Mesenchymal stem cell (in vitro differentiated cells and primary cell): ENCODE measurements around the gene TOP3A.

Source experiments
- DNase-seq: peaks from one replicate; pipeline ENCODE4 v3.0.0-alpha.2; 2013
- H2AFZ ChIP-seq: one replicate; pipeline ENCODE4 v1.6.1; 2013; ENCODE audit warnings: low read depth, mild to moderate bottlenecking, control low read depth, inconsistent platforms, low read length, moderate library complexity
- H2AK5ac ChIP-seq: 2 replicates; pipeline ENCODE4 v1.6.1; 2013; ENCODE audit warnings: low read length, moderate library complexity, mild to moderate bottlenecking, inconsistent platforms; ENCODE audit not compliant: severe bottlenecking
- H2BK120ac ChIP-seq: one replicate; pipeline ENCODE4 v1.6.1; 2013; ENCODE audit warnings: low read depth, mild to moderate bottlenecking, inconsistent platforms, low read length, moderate library complexity
- H2BK12ac ChIP-seq, 2 experiments: one replicate each; pipeline ENCODE4 v1.6.1; 2013; ENCODE audit warnings: inconsistent platforms in 2 of 2, low read length in 2 of 2, mild to moderate bottlenecking in 2 of 2, moderate library complexity in 2 of 2, control low read depth in 1 of 2
- H2BK15ac ChIP-seq: one replicate; pipeline ENCODE4 v1.6.1; 2013; ENCODE audit warnings: mild to moderate bottlenecking, low read depth, inconsistent platforms; ENCODE audit not compliant: poor library complexity, severe bottlenecking
- H2BK5ac ChIP-seq: 2 replicates; pipeline ENCODE4 v1.6.1; 2013; ENCODE audit warnings: low read depth, mild to moderate bottlenecking, low read length, control low read depth, inconsistent platforms; ENCODE audit not compliant: poor library complexity, severe bottlenecking
- H3K14ac ChIP-seq, 2 experiments: one replicate each; pipeline ENCODE4 v1.6.1; 2013; ENCODE audit warnings: inconsistent platforms in 2 of 2, low read length in 2 of 2, control low read depth in 1 of 2, mild to moderate bottlenecking in 1 of 2, moderate library complexity in 1 of 2
- H3K18ac ChIP-seq, 2 experiments: one replicate each; pipeline ENCODE4 v1.6.1; 2013; ENCODE audit warnings: inconsistent platforms in 2 of 2, low read length in 2 of 2, control low read depth in 1 of 2, low read depth in 1 of 2, mild to moderate bottlenecking in 1 of 2
- H3K23ac ChIP-seq, 2 experiments: one replicate each; pipeline ENCODE4 v1.6.1; 2013; ENCODE audit warnings: inconsistent platforms in 2 of 2, low read length in 2 of 2, mild to moderate bottlenecking in 2 of 2, moderate library complexity in 2 of 2, control low read depth in 1 of 2
- H3K27ac ChIP-seq: 2 replicates; pipeline ENCODE4 v1.5.1; 2013; ENCODE audit warnings: mild to moderate bottlenecking, moderate library complexity, low read length, control low read depth, inconsistent platforms; ENCODE audit not compliant: poor library complexity, severe bottlenecking
- H3K27me3 ChIP-seq, 2 experiments: 2 replicates each; pipeline versions ENCODE4 v1.6.1 to v1.7.0; 2013; ENCODE audit warnings: low read length in 2 of 2, mild to moderate bottlenecking in 2 of 2, moderate library complexity in 2 of 2, control low read depth in 1 of 2, inconsistent platforms in 1 of 2; ENCODE audit not compliant: control insufficient read depth in 1 of 2, insufficient read depth in 1 of 2
- H3K36me3 ChIP-seq, 2 experiments: 2 replicates each; pipeline versions ENCODE4 v1.6.1 to v1.7.0; 2013; ENCODE audit warnings: low read length in 2 of 2, control low read depth in 1 of 2, inconsistent platforms in 1 of 2, low read depth in 1 of 2, mild to moderate bottlenecking in 1 of 2; ENCODE audit not compliant: insufficient read depth in 2 of 2, control insufficient read depth in 1 of 2
- H3K4ac ChIP-seq, 2 experiments: one replicate each; pipeline ENCODE4 v1.6.1; 2013; ENCODE audit warnings: inconsistent platforms in 2 of 2, low read length in 2 of 2, mild to moderate bottlenecking in 2 of 2, moderate library complexity in 2 of 2, control low read depth in 1 of 2, low read depth in 1 of 2
- H3K4me1 ChIP-seq: 2 replicates; pipeline ENCODE4 v1.6.1; 2013; ENCODE audit warnings: low read depth, low read length, control low read depth; ENCODE audit not compliant: control insufficient read depth, insufficient read depth
- H3K4me2 ChIP-seq: 2 replicates; pipeline ENCODE4 v1.6.1; 2013; ENCODE audit warnings: low read length, mild to moderate bottlenecking, inconsistent platforms; ENCODE audit not compliant: poor library complexity, severe bottlenecking
- H3K4me3 ChIP-seq, 2 experiments: 2 replicates each; pipeline versions ENCODE4 v1.5.1 to v1.7.0; 2013; ENCODE audit warnings: low read length in 2 of 2, mild to moderate bottlenecking in 2 of 2, control low read depth in 1 of 2, low read depth in 1 of 2; ENCODE audit not compliant: insufficient read depth in 1 of 2
- H3K79me1 ChIP-seq: replicated peaks from 2 replicates; pipeline ENCODE4 v1.6.1; 2013; ENCODE audit warnings: mild to moderate bottlenecking, control low read depth, low read length, inconsistent platforms; ENCODE audit not compliant: poor library complexity, severe bottlenecking
- H3K9ac ChIP-seq: 2 replicates; pipeline ENCODE4 v1.7.0; 2013; ENCODE audit warnings: mild to moderate bottlenecking, low read length, moderate library complexity
- H3K9me3 ChIP-seq: 2 replicates; pipeline ENCODE4 v1.7.0; 2013; ENCODE audit warnings: mild to moderate bottlenecking, low read length; ENCODE audit not compliant: control insufficient read depth
- H4K8ac ChIP-seq: one replicate; pipeline ENCODE4 v1.6.1; 2013; ENCODE audit warnings: inconsistent platforms, mild to moderate bottlenecking, low read length, moderate library complexity
- H4K91ac ChIP-seq: one replicate; pipeline ENCODE4 v1.6.1; 2013; ENCODE audit warnings: mild to moderate bottlenecking, low read length, inconsistent platforms
- WGBS: methylation state at CpG from one replicate; pipeline ENCODE4 v1.1.7; 2013; ENCODE audit warnings: mixed read lengths; 5-methylcytosine and 5-hydroxymethylcytosine counted together

Gene TOP3A

GRCh38 chr17:18315961-18316360, 1.2 kb upstream of the TOP3A start:
- Histone ChIP-seq H3K4me3 (peak overlapping the region; percentile 91 to 94), H3K9me3 (no peaks in the 10 kb centered on the region), H2BK12ac (no peak overlapping the region), H2AK5ac (peak overlapping the region; percentile 42), H3K23ac (no peak overlapping the region), H3K4ac (peak overlapping the region in 1 of 2 experiments; percentile 52), H4K8ac (peak overlapping the region; percentile 25), H2BK5ac (no peak overlapping the region), H2BK15ac (no peak overlapping the region), H2BK120ac (no peak overlapping the region), H3K27ac (no peak overlapping the region), H3K9ac (peak overlapping the region; percentile 98), H3K4me2 (peak overlapping the region; percentile 65), H3K36me3 (peaks cover 34 to 55% of the 10 kb centered on the region in 2 experiments), H3K27me3 (no peaks in the 10 kb centered on the region), H3K18ac (no peak overlapping the region), H3K14ac (no peak overlapping the region), H3K79me1 (peaks cover 29% of the 10 kb centered on the region), H2AFZ (no peak overlapping the region), H3K4me1 (peaks cover 35% of the 10 kb centered on the region), H4K91ac (no peak overlapping the region)
- DNase-seq, result no peak
- WGBS, result 89% methylated on average over 11 of the region's 11 CpGs

GRCh38 chr17:18315562-18315922, 748 bp upstream of the TOP3A start:
- no peak overlapping the region for H2BK120ac ChIP-seq
- H3K4ac ChIP-seq, result peak overlapping the region in 1 of 2 experiments; percentile 52
- peak overlapping the region; percentile 71 for H3K27ac ChIP-seq
- 16% methylated on average over 18 of the region's 18 CpGs for whole genome bisulfite sequencing
- H2BK12ac ChIP-seq, result no peak overlapping the region
- H2AK5ac ChIP-seq, result peak overlapping the region; percentile 42
- H3K9ac ChIP-seq, result peak overlapping the region; percentile 98
- H3K4me2 ChIP-seq, result peak overlapping the region; percentile 65
- peaks cover 34% of the 10 kb centered on the region for H3K4me1 ChIP-seq
- H2BK15ac ChIP-seq, result no peak overlapping the region
- H2BK5ac ChIP-seq, result peak overlapping the region; percentile 2
- H3K79me1 ChIP-seq, result peaks cover 28% of the 10 kb centered on the region
- H4K91ac ChIP-seq, result peak overlapping the region; percentile 28
- no peak for DNase-seq
- no peak overlapping the region for H3K14ac ChIP-seq
- H2AFZ ChIP-seq, result no peak overlapping the region
- H3K18ac ChIP-seq, result peak overlapping the region; percentile 9 to 79
- no peaks in the 10 kb centered on the region for H3K9me3 ChIP-seq
- no peak overlapping the region for H3K23ac ChIP-seq
- peaks cover 32 to 51% of the 10 kb centered on the region in 2 experiments for H3K36me3 ChIP-seq
- peak overlapping the region; percentile 25 for H4K8ac ChIP-seq
- H3K27me3 ChIP-seq, result no peaks in the 10 kb centered on the region
- peak overlapping the region; percentile 91 to 94 for H3K4me3 ChIP-seq

GRCh38 chr17:18314059-18314730, 599 bp downstream of the TOP3A start:
- H3K14ac ChIP-seq, result peak overlapping the region in 1 of 2 experiments; percentile 87
- H3K4me1 ChIP-seq, result peaks cover 23% of the 10 kb centered on the region
- H3K27me3 ChIP-seq, result no peaks in the 10 kb centered on the region
- no peaks in the 10 kb centered on the region for H3K9me3 ChIP-seq
- H3K79me1 ChIP-seq, result peaks cover 25% of the 10 kb centered on the region
- H3K9ac ChIP-seq, result peak overlapping the region; percentile 98
- H3K27ac ChIP-seq, result peak overlapping the region; percentile 57
- no peak overlapping the region for H2BK15ac ChIP-seq
- H3K4ac ChIP-seq, result peak overlapping the region; percentile 79 to 94
- peak overlapping the region; percentile 61 for H3K4me2 ChIP-seq
- peak overlapping the region; percentile 44 for H4K91ac ChIP-seq
- H3K18ac ChIP-seq, result peak overlapping the region; percentile 55 to 90
- H3K23ac ChIP-seq, result peak overlapping the region; percentile 3 to 66
- under 1% methylated on average over 39 of the region's 39 CpGs for WGBS
- no peak overlapping the region for H2AK5ac ChIP-seq
- peak overlapping the region; percentile 87 for H2AFZ ChIP-seq
- H3K4me3 ChIP-seq, result peak overlapping the region; percentile 91 to 94
- no peak overlapping the region for H2BK120ac ChIP-seq
- H2BK12ac ChIP-seq, result no peak overlapping the region
- H3K36me3 ChIP-seq, result peaks cover 25 to 40% of the 10 kb centered on the region in 2 experiments
- H2BK5ac ChIP-seq, result no peak overlapping the region
- DNase-seq, result peak; percentile 46
- peak overlapping the region; percentile 41 for H4K8ac ChIP-seq

DNA sequence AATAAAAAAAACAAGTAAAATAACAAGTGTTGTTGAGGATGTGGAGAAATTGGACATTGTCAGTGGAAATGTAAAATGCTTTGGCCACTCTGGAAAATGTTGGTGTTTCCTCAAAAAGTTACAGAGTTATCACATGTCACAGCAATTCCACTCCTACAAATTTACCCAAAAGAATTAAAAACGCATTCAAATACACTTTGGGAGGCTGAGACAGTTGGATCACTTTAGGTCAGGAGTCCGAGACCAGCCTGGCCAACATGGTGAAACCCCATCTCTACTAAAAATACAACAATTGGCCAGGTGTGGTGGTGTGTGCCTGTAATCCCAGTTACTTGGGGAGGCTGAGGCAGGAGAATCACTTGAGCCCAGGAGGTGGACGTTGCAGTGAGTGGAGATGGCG, 5.6 kb downstream of the TOP3A start:
- H3K14ac ChIP-seq, result no peak overlapping the region
- H3K27ac ChIP-seq, result no peak overlapping the region
- H3K4me3 ChIP-seq, result no peak overlapping the region
- peaks cover 27 to 37% of the 10 kb centered on the region in 2 experiments for H3K36me3 ChIP-seq
- no peak overlapping the region for H2BK12ac ChIP-seq
- H2AFZ ChIP-seq, result no peak overlapping the region
- H4K8ac ChIP-seq, result no peak overlapping the region
- H3K27me3 ChIP-seq, result no peaks in the 10 kb centered on the region
- no peak overlapping the region for H4K91ac ChIP-seq
- no peaks in the 10 kb centered on the region for H3K4me1 ChIP-seq
- H3K9me3 ChIP-seq, result no peaks in the 10 kb centered on the region
- no peak overlapping the region for H3K4me2 ChIP-seq
- H3K18ac ChIP-seq, result no peak overlapping the region
- H3K4ac ChIP-seq, result no peak overlapping the region
- no peak overlapping the region for H2BK15ac ChIP-seq
- H3K79me1 ChIP-seq, result peaks cover 18% of the 10 kb centered on the region
- DNase-seq, result no peak
- 100% methylated on average over 1 of the region's 4 CpGs for WGBS
- H3K9ac ChIP-seq, result no peak overlapping the region
- no peak overlapping the region for H2AK5ac ChIP-seq
- H3K23ac ChIP-seq, result no peak overlapping the region
- H2BK5ac ChIP-seq, result no peak overlapping the region
- no peak overlapping the region for H2BK120ac ChIP-seq
